Gastrocnemius medialis (tissue), 4 donors: Measurements from ENCODE around the gene FANCE.

Experiments
- CTCF ChIP-seq, 5 experiments: fragments of 450-650 bp in 3 of 5; fragments of 200-600 bp in 2 of 5; sonication (generic) in 2 of 5; IDR thresholded peaks in 4 of 5; conservative IDR thresholded peaks in 1 of 5; 1 replicate in 4 of 5; 2 replicates in 1 of 5; pipeline ENCODE4 v1.5.1; 2016 to 2019; ENCODE audit warnings: antibody characterized with exemption in 5 of 5, mild to moderate bottlenecking in 3 of 5, moderate library complexity in 3 of 5
- POLR2A ChIP-seq, 2 donors: fragments of 450-650 bp; IDR thresholded peaks; one replicate each; pipeline ENCODE4 v1.6.1; 2017; ENCODE audit warnings: antibody characterized with exemption in 2 of 2, mild to moderate bottlenecking in 2 of 2, moderate library complexity in 2 of 2

- TF ChIP-seq CTCF (IDR thresholded peaks at IDR 0.05 in 4 of 5, conservative IDR thresholded peaks at IDR 0.05 in 1 of 5) (no peak), POLR2A (IDR thresholded peaks at IDR 0.05) (no peak)
These were observed 23.6 kb upstream of the FANCE start for GRCh38 chr6:35428421-35429149.
